Stomach (tissue), 9 donors: ENCODE measurements around the gene NAXD. TPM values are rescaled to one million over a fixed set of nuclear protein-coding genes. Genes with fewer than 3 reads are reported as not detected.

Experiments used
- DNase-seq, 2 donors: peaks; one replicate each; pipeline versions ENCODE4 v3.0.0 to v3.0.0-alpha.2; 2013 to 2019
- H3K27ac ChIP-seq, 5 donors: fragments of 200-600 bp in 4 of 5; sonication (generic) in 4 of 5; one replicate each; pipeline ENCODE4 v1.5.1; 2013 to 2019; ENCODE audit warnings: mild to moderate bottlenecking in 1 of 5, moderate library complexity in 1 of 5
- H3K27me3 ChIP-seq, 3 donors: fragments of 200-600 bp; sonication (generic); one replicate each; pipeline ENCODE4 v1.5.1; 2017 to 2019; ENCODE audit warnings: mixed run types in 1 of 3
- H3K36me3 ChIP-seq, 4 donors: fragments of 200-600 bp; sonication (generic); 1 replicate in 3 of 4; 2 replicates in 1 of 4; pipeline ENCODE4 v1.5.1; 2016 to 2019
- H3K4me1 ChIP-seq, 4 donors: fragments of 200-600 bp; sonication (generic); one replicate each; pipeline ENCODE4 v1.5.1; 2016 to 2019
- H3K4me3 ChIP-seq, 4 donors: fragments of 200-600 bp; sonication (generic) in 3 of 4; one replicate each; pipeline ENCODE4 v1.5.1; 2016 to 2019; ENCODE audit warnings: mild to moderate bottlenecking in 1 of 4
- H3K9me3 ChIP-seq, 4 donors: fragments of 200-600 bp; sonication (generic); one replicate each; pipeline ENCODE4 v1.5.1; 2016 to 2019
- CTCF ChIP-seq, 7 experiments: fragments of 450-650 bp in 4 of 7; fragments of 200-600 bp in 3 of 7; sonication (generic) in 3 of 7; IDR thresholded peaks; one replicate each; pipeline ENCODE4 v1.5.1; 2016 to 2019; ENCODE audit warnings: antibody characterized with exemption in 7 of 7, control low read depth in 2 of 7, mild to moderate bottlenecking in 1 of 7
- EP300 ChIP-seq: sonication (generic); formaldehyde crosslinking; IDR thresholded peaks from one replicate; pipeline ENCODE4 v1.6.1; 2017; ENCODE audit warnings: antibody characterized with exemption
- POLR2A ChIP-seq, 4 donors: fragments of 450-650 bp; IDR thresholded peaks; one replicate each; pipeline ENCODE4 v1.6.1; 2016; ENCODE audit warnings: antibody characterized with exemption in 4 of 4, control low read depth in 2 of 4, mild to moderate bottlenecking in 1 of 4, moderate library complexity in 1 of 4
- POLR2AphosphoS5 ChIP-seq, 3 donors: sonication (generic); formaldehyde crosslinking; IDR thresholded peaks; one replicate each; pipeline ENCODE4 v1.6.1; 2016; ENCODE audit warnings: antibody characterized with exemption in 3 of 3
- WGBS, 5 donors: extraction: QIAGEN DNeasy Blood & Tissue Kit in 3 of 5; methylation state at CpG; one replicate each; pipeline versions ENCODE4 v1.1.5 to v1.1.7; 2013 to 2018; 5-methylcytosine and 5-hydroxymethylcytosine counted together
- intact Hi-C: fragments of 100-400 bp; cut with DNase I; formaldehyde crosslinking; loops from one replicate; pipeline ENCODE4 v1.15.1; 2023; ENCODE audit warnings: low total_unique reads
- polyA plus RNA-seq, 3 donors: library from polyadenylated mRNA; stranded (reverse); fragments of 200-250 nt; gene quantifications; one replicate each; pipeline ENCODE4 v1.2.3, GENCODE V29; 2013
- total RNA-seq, 5 donors: library from RNA; depleted of rRNA; stranded (reverse); fragments of >200 nt; gene quantifications; one replicate each; pipeline versions ENCODE4 v1.1.0 to v1.2.3, GENCODE V29; 2014 to 2016
- donor health status: healthy with polysubstance abuse.
- donor health status: Bipolar disorder and iron deficiency.
- donor health status: healthy.

The NAXD gene
- total and polyA plus RNA-seq, 8 donors, result 25.7 to 50.7 (median 39.9) TPM

- 60 to 71% (median 67%) methylated on average over 10 of the region's 10 CpGs for WGBS, 5 donors
- Histone ChIP-seq H3K4me1 (peaks cover 7 to 11% (median 9%) of the 10 kb centered on the region in 4 donors), H3K27ac (no peak overlapping the region), H3K9me3 (no peaks in the 10 kb centered on the region), H3K27me3 (peaks cover 0 to 13% (median 0%) of the 10 kb centered on the region in 3 donors), H3K4me3 (no peak overlapping the region), H3K36me3 (no peaks in the 10 kb centered on the region)
- no peak for TF ChIP-seq CTCF (IDR thresholded peaks at IDR 0.05)
- no peak for TF ChIP-seq POLR2A (IDR thresholded peaks at IDR 0.05)
- TF ChIP-seq EP300, result no peak
- TF ChIP-seq POLR2AphosphoS5 (IDR thresholded peaks at IDR 0.05), result no peak
- intact Hi-C loops, result no loop called here
- DNase-seq, result no peak
These were observed 44.5 kb upstream of the NAXD start for GRCh38 chr13:110570886-110571285.

GRCh38 chr13:110571896-110572777 is 43.2 kb upstream of the NAXD start:
- 74 to 83% (median 80%) methylated on average over 20 of the region's 20 CpGs for WGBS, 5 donors
- intact Hi-C loops, result no loop called here
- H3K4me1 ChIP-seq, result peaks cover 7 to 18% (median 17%) of the 10 kb centered on the region in 4 donors
- no peak overlapping the region for H3K4me3 ChIP-seq
- no peak for DNase-seq
- no peaks in the 10 kb centered on the region for H3K36me3 ChIP-seq
- no peak overlapping the region for H3K27ac ChIP-seq
- TF ChIP-seq EP300 (no peak), POLR2A (IDR thresholded peaks at IDR 0.05) (no peak), POLR2AphosphoS5 (IDR thresholded peaks at IDR 0.05) (no peak), CTCF (IDR thresholded peaks at IDR 0.05) (no peak)
- H3K9me3 ChIP-seq, result no peaks in the 10 kb centered on the region
- peaks cover 0 to 13% (median 0%) of the 10 kb centered on the region in 3 donors for H3K27me3 ChIP-seq

GRCh38 chr13:110572778-110573118 is 42.6 kb upstream of the NAXD start:
- no peaks in the 10 kb centered on the region for H3K36me3 ChIP-seq
- no peak overlapping the region for H3K27ac ChIP-seq
- intact Hi-C loops, result no loop called here
- peaks cover 7 to 18% (median 17%) of the 10 kb centered on the region in 4 donors for H3K4me1 ChIP-seq
- H3K27me3 ChIP-seq, result peaks cover 0 to 13% (median 0%) of the 10 kb centered on the region in 3 donors
- no peak overlapping the region for H3K4me3 ChIP-seq
- no peaks in the 10 kb centered on the region for H3K9me3 ChIP-seq
- TF ChIP-seq EP300 (no peak), POLR2AphosphoS5 (IDR thresholded peaks at IDR 0.05) (no peak), CTCF (IDR thresholded peaks at IDR 0.05) (no peak), POLR2A (IDR thresholded peaks at IDR 0.05) (no peak)
- no peak for DNase-seq
- 81 to 91% (median 82%) methylated on average over 2 of the region's 2 CpGs for WGBS, 5 donors

GRCh38 chr13:110574161-110574560 is 41.2 kb upstream of the NAXD start:
- intact Hi-C loops, result no loop called here
- no peak overlapping the region for H3K27ac ChIP-seq
- no peaks in the 10 kb centered on the region for H3K36me3 ChIP-seq
- no peaks in the 10 kb centered on the region for H3K9me3 ChIP-seq
- no peak for TF ChIP-seq POLR2A (IDR thresholded peaks at IDR 0.05)
- TF ChIP-seq EP300, result no peak
- TF ChIP-seq CTCF (IDR thresholded peaks at IDR 0.05), result no peak
- no peak for TF ChIP-seq POLR2AphosphoS5 (IDR thresholded peaks at IDR 0.05)
- H3K4me3 ChIP-seq, result no peak overlapping the region
- H3K27me3 ChIP-seq, result peaks cover 0 to 13% (median 0%) of the 10 kb centered on the region in 3 donors
- WGBS, 5 donors, result 51 to 66% (median 64%) methylated on average over 9 of the region's 9 CpGs
- DNase-seq, result no peak
- H3K4me1 ChIP-seq, result peaks cover 7 to 18% (median 17%) of the 10 kb centered on the region in 4 donors
